GM18867 (cell line): Measurements from ENCODE around the gene MSRB3.
"Not testable (repeated sequence)": the region's sequence is repeated elsewhere in the genome, so short reads cannot be mapped to it uniquely, and the experiment has no call there.

ENCODE experiments used
- ATAC-seq: cut with Tn5 transposase; IDR thresholded peaks from one replicate; pipeline ENCODE4 v1.9.1; 2021; ENCODE audit warnings: mild to moderate bottlenecking, moderate library complexity; ENCODE audit not compliant: unreplicated experiment

The MSRB3 gene

GRCh38 chr12:65449400-65449799 lies 170.9 kb downstream of the MSRB3 start:
- no peak for ATAC-seq

DNA sequence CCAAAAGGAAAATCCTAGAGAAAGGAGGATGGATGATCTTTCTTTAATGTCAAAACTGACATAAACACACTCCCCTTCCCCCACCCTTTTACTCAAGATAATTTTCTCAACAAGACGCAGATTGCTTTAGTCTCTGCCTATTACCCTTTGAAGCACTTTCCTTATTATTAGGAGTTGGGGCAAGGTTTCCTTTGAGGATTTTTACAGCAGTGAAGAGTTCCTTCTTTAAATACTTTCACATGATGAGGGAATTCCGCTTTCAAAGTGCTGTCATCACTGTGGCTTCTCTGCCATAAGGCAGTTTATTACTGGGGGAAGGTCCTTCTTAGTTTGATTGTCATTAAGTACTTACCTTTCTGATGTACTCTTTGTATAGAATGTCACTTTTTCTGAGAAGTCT lies 172.1 kb downstream of the MSRB3 start:
- ATAC-seq: no peak

GRCh38 chr12:65454115-65454787 lies 175.8 kb downstream of the MSRB3 start:
- no peak for ATAC-seq

DNA sequence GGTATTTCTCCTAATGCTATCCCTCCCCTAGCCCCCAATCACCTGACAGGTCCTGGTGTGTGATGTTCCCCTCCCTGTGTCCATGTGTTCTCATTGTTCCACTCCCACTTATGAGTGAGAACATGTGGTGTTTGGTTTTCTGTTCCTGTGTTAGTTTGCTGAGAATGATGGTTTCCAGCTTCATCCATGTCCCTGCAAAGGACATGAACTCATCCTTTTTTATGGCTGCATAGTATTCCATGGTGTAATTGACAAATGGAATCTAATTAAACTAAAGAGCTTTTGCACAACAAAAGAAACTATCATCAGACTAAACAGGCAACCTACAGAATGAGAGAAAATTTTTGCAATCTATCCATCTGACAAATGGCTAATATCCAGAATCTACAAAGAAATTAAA lies 178.9 kb downstream of the MSRB3 start:
- not testable (repeated sequence) for ATAC-seq

DNA sequence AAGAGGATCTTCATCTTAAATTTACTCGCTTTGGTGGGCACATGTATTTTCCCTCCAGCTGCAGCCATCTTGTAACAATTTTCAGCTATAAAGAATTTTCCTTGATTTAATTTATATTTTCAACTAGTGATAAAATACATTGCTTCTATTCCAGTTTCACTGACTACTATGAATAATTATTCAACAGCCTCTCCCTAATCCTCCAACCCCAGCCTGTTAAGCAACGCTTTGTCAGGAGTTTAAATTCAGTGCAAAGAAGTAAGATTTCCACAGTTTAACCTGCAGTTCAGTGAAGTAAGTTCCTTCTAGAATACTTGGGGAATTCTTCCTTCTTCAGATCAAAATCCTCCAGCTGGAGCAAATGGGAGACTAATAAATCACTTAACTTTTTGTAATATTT lies 180.2 kb downstream of the MSRB3 start:
- no peak for ATAC-seq

GRCh38 chr12:65459545-65459944 lies 181.1 kb downstream of the MSRB3 start:
- ATAC-seq: no peak

DNA sequence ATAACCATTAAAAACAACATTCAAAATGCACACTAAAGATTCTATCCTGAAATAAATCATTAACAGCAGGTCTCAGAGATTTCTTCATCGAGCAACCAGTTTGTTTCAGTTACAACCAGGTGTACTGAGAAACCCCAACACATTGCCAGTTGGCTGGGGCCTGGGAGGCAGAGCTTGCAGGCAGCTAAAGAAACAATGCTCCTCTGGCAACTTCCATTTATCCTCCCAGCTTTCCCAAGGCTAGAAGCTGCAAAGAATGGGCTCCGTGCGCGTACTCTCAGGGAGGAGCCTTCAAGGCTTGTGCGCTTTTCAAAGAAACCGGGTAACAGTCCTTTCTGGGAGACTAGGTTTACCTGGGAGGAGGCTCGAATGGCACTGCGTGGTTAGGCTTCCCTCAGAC lies 181.6 kb downstream of the MSRB3 start:
- no peak for ATAC-seq

DNA sequence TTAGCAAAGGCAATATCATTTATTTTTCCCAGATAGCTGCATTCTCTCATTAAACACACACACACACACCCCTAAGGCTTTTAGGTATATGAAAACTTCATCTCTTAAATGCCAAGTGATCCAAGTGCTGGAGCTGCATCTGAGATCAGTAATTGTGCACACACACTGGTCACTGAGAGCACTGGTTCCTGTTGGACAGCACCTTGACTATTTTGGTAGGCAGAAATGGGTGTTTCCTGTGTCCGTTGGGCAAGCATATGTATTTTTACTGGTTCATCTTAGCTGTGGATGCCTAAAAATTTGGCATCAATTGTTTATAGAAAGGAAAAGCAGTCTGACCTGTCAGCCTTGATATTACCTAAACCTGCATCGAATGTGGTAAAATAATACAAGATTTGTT lies 182.5 kb downstream of the MSRB3 start:
- no peak for ATAC-seq

DNA sequence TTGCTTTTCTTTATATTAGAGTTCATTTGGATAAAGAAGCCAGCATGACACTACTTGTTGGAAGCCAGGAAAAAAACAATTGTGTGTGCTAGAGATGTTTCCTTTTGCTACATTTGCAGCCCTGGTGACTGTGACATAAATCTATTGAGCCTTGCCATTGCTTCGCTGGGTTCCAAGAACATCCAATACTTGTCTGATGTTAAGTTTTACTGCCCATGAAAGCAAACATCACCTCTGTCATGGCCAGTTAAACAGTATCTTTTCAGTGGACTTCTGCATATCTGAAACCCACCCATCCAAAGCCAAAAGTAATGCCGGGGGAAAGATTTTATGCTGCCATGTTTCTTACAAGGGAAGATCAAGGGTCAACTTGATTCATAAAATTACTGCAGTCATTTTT lies 184.0 kb downstream of the MSRB3 start:
- ATAC-seq: no peak

DNA sequence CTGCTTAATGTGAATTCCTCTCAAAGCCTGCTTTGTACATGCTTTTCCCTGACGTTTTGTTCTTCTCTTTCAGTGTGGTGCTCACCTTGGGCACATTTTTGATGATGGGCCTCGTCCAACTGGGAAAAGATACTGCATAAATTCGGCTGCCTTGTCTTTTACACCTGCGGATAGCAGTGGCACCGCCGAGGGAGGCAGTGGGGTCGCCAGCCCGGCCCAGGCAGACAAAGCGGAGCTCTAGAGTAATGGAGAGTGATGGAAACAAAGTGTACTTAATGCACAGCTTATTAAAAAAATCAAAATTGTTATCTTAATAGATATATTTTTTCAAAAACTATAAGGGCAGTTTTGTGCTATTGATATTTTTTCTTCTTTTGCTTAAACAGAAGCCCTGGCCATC lies 184.6 kb downstream of the MSRB3 start:
- no peak for ATAC-seq

GRCh38 chr12:65463611-65464010 lies 185.1 kb downstream of the MSRB3 start:
- no peak for ATAC-seq

- ATAC-seq: no peak
Measured at GRCh38 chr12:65464930-65465329, 186.4 kb downstream of the MSRB3 start.

DNA sequence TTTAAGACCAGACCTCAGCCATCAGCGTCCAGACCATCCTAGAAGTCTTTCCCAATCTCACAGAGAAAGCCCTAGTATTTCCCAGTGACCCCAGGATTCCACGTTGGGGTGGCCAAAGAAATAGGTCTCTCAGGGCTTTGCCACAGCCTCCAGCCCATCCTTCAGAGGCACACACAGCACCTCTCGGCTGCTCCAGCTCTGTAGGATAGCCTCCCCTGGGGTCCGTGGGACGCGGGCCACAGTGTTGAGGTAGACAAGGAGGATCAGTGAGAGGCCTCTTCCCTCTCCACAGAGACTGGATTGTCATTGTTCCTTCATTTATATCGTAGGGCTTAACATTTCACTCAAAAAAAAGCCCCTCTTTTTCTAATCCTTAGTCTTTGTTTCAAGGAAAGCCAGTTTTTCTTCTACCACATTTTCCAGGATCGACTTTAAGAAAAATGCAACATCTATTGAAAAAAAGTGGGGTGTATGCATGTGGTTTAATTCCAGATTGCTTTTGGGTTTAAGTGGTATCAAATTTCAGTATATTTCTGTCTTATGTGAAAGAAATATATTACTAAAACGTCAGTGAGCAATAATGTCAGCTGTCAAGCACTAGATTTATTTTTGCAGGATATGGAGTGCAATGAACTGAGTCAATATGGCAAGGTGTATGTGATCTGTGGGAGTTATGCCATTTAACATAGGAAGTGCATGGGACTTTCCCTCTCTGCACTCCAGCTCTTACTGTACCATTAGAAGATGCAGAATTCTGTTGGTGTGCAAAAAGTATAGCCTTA lies 187.5 kb downstream of the MSRB3 start:
- ATAC-seq: no peak

- no peak for ATAC-seq
Measured at GRCh38 chr12:65466911-65467310, 188.4 kb downstream of the MSRB3 start.

GRCh38 chr12:65470256-65470655 lies 191.8 kb downstream of the MSRB3 start:
- ATAC-seq: no peak

GRCh38 chr12:65472079-65472478 lies 193.6 kb downstream of the MSRB3 start:
- no peak for ATAC-seq

DNA sequence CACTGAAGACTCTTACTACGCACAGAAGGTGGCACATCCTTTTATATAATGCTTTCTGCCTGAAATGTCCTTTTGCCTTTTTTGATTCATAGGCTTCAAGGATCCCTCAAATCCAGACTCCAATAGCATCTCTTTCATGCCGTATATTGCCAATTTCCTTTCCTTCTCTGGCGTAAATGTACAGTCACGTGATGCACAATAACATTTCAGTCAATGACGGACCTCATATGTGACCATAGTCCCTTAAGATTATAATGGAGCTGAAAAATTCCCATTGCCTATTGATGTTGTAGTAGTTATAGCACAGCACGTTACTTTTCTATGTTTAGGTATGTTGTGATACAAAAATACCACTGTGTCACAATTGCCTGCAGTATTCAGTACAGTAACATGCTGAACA lies 196.3 kb downstream of the MSRB3 start:
- no peak for ATAC-seq

DNA sequence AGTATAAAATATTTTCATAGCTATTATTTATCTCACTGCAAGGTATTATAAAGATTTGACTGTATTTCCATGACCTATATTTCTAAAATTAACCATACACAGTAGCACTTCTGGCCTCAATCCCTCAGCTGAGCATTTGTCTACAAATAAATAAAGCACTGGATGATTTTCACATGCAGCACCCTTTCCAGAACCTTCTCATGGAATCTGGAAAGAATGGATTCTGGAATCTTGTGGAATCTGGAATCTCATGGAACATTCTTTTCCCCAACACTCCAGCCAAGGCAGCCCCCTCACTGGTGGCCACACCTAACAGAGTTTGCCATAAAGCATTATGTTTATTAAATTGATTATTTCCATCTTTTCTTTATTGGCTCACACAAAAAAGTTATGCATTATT lies 199.2 kb downstream of the MSRB3 start:
- ATAC-seq: no peak

- ATAC-seq: not testable (repeated sequence)
Measured at GRCh38 chr12:65483891-65484516, 205.5 kb downstream of the MSRB3 start.

DNA sequence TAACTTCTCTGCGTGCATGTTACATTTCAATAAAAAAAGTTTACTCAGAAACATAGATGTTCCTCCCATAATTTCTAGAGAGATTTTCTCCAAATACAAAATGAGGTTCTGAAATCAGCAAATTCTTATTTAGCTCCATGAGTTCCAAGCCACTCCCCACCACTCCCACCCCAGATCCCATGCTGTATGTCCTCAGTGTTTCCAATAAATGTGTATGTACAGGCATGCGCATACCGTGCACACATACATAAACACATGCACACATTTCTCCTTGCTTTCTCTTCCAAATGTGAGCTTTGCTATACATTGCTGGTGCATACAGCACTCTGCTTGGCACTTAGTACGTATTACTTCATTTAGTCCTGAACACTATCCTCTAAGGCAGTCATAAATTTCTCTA lies 209.7 kb downstream of the MSRB3 start:
- no peak for ATAC-seq

GRCh38 chr12:65490250-65490649 lies 211.8 kb downstream of the MSRB3 start:
- ATAC-seq: no peak
